ENCODE measurements around the gene F2. TPM values are rescaled to one million over a fixed set of nuclear protein-coding genes. Genes with fewer than 3 reads are reported as not detected.

Gene F2
- total RNA-seq, 1 experiment from 2014 or later, result 0.46 TPM

DNA sequence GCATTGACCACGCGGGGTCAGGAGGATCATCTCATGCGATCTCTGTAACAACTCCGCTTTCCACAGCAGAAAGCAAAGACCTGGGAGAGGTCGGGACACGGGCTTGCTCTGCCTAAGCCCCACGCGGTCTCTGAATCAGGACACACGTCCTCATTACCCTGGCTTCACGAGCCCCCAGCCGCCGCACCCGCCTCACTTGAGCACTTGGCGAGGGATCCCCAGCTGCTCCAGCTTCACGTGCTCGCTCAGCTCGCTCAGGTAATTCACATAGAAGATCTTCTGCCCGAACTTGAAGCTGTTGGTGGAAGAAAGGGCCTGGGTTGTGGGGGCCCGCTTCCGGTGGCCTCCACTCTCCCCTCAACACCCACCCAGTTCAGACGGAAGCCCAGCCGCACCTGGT lies 38.2 kb upstream of the F2 start:
- Histone ChIP-seq H3K27me3 (no peaks in the 10 kb centered on the region), H3K36me3 (peaks cover 11% of the 10 kb centered on the region), H3K4me3 (no peak overlapping the region), H3K9me3 (no peaks in the 10 kb centered on the region)
- DNase-seq, result no peak

DNA sequence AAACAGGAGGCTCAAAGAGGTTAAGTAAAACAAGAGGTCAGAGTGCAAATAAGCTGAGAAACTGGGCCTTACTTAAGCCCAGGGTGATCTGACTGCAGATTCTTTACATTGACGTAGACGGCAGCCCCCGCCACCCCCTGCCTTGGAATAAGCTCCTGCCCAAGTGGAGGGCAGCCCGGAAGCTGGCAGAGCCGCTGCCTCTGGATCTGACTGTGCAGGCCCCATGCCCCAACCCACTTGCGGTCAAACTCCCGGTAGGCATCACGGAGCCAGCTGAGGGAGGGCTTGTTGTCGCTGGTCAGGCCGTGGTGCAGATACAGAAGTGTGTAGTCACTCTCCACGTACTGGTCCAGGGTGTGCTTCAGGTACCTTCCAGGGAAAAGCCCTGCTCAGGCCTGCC lies 37.2 kb upstream of the F2 start:
- no peak overlapping the region for H3K4me3 ChIP-seq
- H3K27me3 ChIP-seq, result no peaks in the 10 kb centered on the region
- no peaks in the 10 kb centered on the region for H3K9me3 ChIP-seq
- peaks cover 13% of the 10 kb centered on the region for H3K36me3 ChIP-seq
- DNase-seq, result no peak

DNA sequence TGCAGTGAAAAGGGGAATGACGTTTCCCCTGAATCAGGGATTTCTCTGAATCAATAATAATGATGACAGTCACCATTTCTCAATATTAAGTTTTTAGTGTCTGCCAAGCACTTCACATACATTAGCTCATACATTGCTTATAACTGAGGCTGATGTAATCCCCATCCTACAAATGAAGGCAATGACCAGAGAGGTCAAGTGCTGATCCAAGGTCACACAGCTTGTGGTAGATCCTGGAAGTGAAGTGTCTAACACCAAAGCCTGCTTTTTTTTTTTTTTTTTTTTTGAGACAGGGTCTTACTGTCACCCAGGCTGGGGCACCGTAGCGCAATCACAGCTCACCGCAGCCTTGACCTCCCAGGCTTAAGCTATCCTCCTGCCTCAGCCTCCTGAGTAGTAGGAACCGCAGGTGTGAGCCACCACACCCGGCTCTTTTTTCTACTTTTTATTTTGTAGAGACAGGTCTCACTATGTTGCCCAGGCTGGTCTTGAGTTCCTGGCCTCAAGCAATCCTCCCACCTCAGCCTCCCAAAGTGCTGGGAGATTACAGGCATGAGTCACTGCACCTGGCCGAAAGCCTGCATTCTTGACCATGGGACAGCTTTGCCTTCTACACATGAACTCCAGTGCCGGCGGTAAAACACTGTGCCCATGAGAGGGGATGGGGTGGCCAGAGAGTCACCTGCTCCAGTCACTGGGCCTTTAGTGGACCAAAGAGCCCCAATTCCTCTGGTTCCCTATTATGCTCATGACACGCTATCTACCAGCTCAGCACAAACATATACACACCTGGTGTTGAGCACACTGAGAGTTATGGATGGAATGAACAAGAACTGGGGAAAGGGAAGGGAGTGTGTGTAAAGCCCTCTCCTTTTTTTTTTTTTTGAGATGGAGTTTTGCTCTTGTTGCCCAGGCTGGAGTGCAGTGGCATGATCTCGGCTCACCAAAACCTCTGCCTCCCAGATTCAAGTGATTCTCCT lies 36.0 kb upstream of the F2 start:
- peaks cover 21% of the 10 kb centered on the region for H3K36me3 ChIP-seq
- H3K9me3 ChIP-seq, result no peaks in the 10 kb centered on the region
- H3K27me3 ChIP-seq, result no peaks in the 10 kb centered on the region
- DNase-seq, result peak; percentile 55
- H3K4me3 ChIP-seq, result no peak overlapping the region

DNA sequence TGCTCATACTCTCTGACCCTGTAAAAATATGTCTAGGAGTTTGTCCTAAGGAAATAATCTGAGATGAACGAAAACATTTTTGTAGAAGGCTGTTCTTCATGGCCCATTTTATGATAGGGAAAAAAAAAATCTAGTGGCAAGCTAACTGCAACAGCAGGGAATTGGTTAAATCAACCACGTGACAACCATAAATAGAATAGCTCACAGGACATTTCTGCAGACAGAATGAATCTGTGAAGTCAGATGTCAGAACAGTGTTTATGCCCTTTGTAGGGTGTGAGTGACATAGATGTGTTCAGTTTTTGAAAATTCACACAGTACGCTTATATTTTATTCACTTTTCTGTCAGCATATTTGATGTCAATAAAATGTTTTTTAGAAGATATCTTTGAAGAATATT lies 34.6 kb upstream of the F2 start:
- Histone ChIP-seq H3K4me3 (no peak overlapping the region), H3K27me3 (no peaks in the 10 kb centered on the region), H3K36me3 (peaks cover 20% of the 10 kb centered on the region), H3K9me3 (no peaks in the 10 kb centered on the region)
- no peak for DNase-seq

DNA sequence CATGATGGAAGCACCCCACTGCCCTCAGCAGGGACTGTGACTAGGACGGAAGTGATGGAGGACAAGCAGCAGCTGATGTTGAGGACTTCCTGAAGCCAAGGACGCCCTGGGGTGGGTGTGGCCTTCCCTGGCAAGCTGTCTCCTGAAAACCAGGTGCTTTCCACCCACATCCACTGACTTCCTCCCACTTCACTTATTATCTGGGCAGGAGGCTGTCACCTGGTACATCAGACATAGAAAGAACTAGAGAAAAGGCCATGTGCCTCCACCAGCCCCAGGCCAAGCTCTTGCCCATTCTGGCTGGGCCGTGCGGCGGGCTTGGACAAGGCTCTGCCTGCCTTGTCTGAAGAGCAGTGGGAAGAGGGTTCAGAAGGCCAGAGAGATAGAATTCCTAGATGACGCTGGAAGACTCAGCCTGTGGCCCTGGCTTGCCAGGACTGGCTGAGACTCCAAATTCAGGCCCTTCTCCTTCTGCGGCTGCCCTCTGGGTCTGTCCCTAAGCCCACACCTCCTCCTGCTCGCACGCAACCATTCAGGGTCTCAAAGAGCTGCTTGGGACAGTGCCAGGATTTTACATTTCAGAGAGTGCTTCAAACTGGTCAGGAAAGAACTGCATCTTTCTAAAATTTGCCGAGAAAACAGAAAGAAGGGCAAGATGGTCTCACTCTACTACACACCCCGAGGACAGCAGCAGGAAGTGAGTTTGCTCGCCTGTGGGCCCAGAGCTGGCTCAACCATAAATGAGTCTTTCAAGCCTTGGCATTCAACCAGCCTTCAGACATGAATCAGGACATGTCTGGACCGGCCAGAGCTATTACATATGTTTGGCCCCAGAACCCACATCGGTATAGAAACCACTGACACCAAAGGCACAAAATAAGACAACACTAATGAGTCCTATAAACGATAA lies 31.9 kb upstream of the F2 start:
- Histone ChIP-seq H3K9me3 (no peaks in the 10 kb centered on the region), H3K36me3 (peaks cover 18% of the 10 kb centered on the region), H3K4me3 (no peak overlapping the region), H3K27me3 (no peaks in the 10 kb centered on the region)
- peak; percentile 85 for DNase-seq

DNA sequence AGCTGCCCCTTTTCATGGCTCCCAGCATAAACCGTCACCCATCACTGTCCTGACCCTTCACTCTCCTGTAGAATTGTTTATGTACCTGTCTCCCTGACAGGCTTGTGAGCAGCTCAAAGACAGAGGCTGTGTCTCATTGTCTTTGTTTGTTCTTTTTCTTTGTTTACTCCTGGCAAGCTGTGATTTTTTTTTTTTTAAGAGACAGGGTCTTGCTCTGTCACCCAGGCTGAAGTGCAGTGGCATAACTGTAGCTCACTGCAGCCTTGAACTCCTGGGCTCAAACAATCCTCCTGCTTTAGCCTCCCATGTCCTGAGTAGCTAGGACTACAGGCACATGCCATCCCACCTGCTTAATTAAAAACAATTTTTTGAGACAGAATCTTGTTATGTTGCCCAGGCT lies 28.3 kb upstream of the F2 start:
- Histone ChIP-seq H3K4me3 (no peak overlapping the region), H3K9me3 (no peaks in the 10 kb centered on the region), H3K27me3 (no peaks in the 10 kb centered on the region), H3K36me3 (peaks cover 26% of the 10 kb centered on the region)
- DNase-seq, result no peak

DNA sequence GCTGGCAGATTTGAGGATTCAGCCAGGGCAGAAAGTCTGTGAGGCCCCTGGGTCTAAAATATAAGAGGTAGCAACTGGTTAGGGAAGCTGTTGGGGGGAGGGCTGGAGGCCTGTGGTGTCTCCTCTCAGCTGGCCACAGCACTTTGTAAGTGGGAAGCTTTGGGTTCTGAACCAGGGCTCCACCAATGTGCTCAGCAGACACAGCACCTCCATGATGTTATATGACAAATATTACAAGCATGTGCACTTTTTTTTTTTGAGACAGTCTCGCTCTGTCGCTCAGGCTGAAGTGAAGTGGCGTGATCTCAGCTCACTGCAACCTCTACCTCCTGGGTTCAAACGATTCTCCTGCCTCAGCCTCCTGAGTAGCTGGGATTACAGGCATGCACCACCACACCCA lies 26.6 kb upstream of the F2 start:
- H3K27me3 ChIP-seq, result no peaks in the 10 kb centered on the region
- H3K9me3 ChIP-seq, result no peaks in the 10 kb centered on the region
- peaks cover 26% of the 10 kb centered on the region for H3K36me3 ChIP-seq
- no peak overlapping the region for H3K4me3 ChIP-seq
- no peak for DNase-seq

DNA sequence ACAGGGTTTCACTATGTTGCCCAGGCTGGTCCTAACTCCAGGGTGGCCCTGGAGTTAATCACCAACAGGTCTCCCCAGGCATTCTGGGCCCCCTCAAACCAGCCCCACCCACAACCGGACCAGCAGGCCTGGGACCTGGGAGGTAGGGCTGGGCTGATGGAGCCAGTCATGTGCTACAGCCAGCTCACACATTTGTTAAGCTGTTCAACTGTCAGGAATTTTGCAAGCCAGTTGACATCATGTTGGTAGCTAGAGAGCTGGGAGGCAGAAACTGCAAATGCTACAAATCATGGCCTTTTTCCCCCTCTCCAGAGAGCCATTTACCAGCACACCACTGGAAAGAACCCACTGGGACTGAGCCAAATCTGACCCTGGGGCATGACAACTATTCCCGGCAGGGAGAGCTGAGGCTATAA lies 25.4 kb upstream of the F2 start:
- H3K9me3 ChIP-seq, result no peaks in the 10 kb centered on the region
- no peaks in the 10 kb centered on the region for H3K27me3 ChIP-seq
- H3K4me3 ChIP-seq, result no peak overlapping the region
- DNase-seq, result no peak
- H3K36me3 ChIP-seq, result peaks cover 18% of the 10 kb centered on the region

DNA sequence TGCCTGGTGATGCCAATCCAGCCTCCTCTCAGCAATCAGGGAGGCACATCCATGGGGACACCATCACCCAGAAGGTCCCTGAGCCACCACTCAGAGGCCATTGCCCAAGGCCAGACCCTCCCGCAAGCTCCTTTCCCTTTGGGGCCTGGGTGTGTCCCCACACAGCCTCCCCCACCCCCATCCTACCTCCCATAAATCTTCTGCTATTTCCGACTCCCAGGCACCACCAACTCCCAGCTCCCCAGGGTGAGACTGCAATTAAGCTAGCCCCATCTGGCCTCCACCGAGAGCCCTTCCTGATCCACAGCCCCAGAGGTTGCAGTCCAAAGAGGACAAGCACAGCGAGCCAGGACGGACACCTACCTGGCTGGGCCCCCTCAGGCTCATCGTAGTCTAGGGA lies 24.9 kb upstream of the F2 start:
- peaks cover 18% of the 10 kb centered on the region for H3K36me3 ChIP-seq
- H3K9me3 ChIP-seq, result no peaks in the 10 kb centered on the region
- no peaks in the 10 kb centered on the region for H3K27me3 ChIP-seq

DNA sequence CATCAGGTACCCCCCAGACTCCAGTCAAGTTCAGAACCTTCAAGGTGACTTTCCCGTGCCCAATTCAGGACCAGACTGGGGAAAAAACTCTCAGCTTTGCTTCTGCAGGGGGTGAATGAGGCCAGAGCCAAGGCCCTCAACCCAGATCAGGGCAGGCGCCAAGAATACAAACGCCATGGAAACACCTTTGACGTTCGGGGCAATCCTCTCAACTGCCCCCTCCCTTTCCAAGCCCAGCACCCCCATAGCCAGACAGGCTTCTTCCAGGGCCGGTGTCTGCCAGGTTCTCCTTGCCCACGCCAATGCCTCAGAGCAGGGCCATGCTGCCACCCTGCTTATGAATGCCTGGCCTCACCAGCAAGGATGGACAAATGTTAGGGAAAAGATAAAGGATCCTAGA lies 24.4 kb upstream of the F2 start:
- Histone ChIP-seq H3K4me3 (no peak overlapping the region), H3K9me3 (no peaks in the 10 kb centered on the region), H3K27me3 (no peaks in the 10 kb centered on the region), H3K36me3 (peaks cover 21% of the 10 kb centered on the region)
- no peak for DNase-seq

More for the DNA sequence above, 24.9 kb upstream of the F2 start:
- DNase-seq, result no peak
- H3K4me3 ChIP-seq, result no peak overlapping the region

DNA sequence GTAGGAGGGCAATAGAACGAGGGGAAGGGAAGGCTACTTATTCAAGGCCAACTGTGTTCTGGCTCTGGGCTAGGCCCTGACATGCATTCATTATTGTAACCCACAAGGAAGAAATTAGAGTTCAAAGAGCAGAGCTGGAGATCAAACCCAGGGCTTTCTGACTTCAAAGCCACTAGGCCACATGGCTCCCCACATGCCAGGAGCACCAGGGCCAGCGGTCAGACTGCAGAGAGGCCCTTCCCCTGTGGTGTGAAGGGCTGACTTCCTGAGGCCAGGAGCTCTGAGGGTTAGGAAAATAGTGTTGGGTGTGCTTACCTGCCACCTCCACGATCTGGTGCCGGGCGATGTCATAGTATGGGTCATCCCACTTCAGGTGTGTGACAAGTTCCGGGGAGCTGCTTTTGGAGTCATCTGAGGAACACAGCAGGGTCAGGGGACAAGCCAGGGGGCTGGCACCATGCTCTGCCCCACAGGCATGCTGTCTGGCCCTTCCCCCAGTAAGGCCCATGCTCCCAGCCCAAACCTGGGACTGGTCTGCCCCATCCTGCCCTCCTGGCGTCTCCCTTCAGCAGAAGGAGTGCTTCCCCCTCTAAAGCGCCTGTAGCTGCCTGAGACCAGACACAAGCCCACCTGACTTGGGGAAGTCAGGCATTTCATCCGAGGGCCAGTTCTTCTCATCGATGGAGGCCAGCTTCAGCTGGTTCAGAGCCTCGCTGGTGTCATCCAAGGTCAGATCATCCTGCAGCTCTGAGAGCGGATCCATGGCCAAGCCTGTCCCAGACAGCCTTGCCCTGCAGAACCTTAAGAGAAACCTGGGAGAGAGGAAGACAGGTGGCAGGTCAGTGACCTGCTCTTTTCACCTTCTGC lies 23.4 kb upstream of the F2 start:
- no peaks in the 10 kb centered on the region; the same call in 1 of the 2 replicates for H3K9me3 ChIP-seq
- no peak for DNase-seq
- H3K4me3 ChIP-seq, result no peak overlapping the region
- H3K36me3 ChIP-seq, result peaks cover 21% of the 10 kb centered on the region
- H3K27me3 ChIP-seq, result no peaks in the 10 kb centered on the region

DNA sequence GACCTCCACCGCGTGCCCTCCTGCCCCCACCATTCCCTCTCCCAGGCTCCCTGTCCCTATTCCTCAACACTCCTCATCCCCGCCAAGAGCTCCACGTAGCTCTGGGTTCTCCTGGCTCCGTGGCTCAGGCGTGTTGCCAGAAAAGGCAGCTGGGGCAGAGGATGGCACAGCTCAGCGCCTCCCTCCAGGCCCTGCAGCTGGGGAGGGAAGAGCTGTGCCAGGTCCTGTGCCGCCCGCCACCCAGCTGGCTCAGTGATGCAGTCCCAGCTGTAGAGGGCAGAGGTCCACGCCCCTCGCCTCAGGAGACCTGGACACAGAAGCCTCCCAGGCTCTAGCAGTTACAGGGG lies 22.8 kb upstream of the F2 start:
- peaks cover 21% of the 10 kb centered on the region for H3K36me3 ChIP-seq
- H3K27me3 ChIP-seq, result no peaks in the 10 kb centered on the region
- no peaks in the 10 kb centered on the region; the same call in 1 of the 2 replicates for H3K9me3 ChIP-seq
- H3K4me3 ChIP-seq, result no peak overlapping the region
- DNase-seq, result peak; percentile 78

DNA sequence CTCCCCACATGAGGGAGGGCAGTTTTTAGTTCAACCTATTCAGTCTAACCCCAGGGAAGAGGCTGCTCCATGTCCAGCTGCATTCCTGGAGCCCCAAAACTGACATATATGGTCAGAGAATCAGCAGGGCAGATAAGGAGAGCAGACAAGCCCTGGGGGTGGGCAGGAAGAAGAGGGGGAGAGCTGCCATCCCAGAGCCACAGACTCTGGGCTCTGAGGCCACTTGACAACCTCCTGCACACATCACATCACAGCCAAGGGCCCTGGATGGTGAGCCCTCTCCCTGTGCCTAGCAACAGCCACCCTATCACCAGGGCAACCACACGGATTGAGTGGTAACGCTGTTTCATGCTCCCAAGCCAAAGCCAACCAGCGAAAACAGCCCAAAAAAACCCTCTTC lies 21.7 kb upstream of the F2 start:
- no peaks in the 10 kb centered on the region for H3K27me3 ChIP-seq
- no peak for DNase-seq
- H3K9me3 ChIP-seq, result no peaks in the 10 kb centered on the region; the same call in 1 of the 2 replicates
- peaks cover 26% of the 10 kb centered on the region for H3K36me3 ChIP-seq
- H3K4me3 ChIP-seq, result no peak overlapping the region

DNA sequence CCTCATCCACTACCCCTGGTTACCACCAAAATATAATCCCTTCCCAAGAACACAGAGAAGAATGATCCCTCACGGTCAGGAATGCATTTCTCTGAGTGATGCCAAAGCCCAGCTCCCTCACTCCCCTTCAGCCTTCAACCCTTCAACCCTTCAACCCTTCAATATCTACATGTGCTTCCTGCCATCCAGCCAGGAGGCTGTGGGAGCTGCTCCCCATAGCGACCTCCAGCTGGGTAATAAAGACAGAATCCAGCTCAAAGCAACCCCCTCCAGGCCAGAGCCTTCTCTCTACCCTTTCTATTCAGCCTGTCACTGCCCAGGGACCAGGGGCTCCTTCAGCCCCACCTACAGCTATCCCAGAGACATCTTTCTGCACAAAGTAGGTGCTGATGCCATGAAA lies 21.3 kb upstream of the F2 start:
- Histone ChIP-seq H3K4me3 (no peak overlapping the region), H3K27me3 (no peaks in the 10 kb centered on the region), H3K36me3 (peaks cover 30% of the 10 kb centered on the region), H3K9me3 (no peaks in the 10 kb centered on the region; the same call in 1 of the 2 replicates)
- no peak for DNase-seq

DNA sequence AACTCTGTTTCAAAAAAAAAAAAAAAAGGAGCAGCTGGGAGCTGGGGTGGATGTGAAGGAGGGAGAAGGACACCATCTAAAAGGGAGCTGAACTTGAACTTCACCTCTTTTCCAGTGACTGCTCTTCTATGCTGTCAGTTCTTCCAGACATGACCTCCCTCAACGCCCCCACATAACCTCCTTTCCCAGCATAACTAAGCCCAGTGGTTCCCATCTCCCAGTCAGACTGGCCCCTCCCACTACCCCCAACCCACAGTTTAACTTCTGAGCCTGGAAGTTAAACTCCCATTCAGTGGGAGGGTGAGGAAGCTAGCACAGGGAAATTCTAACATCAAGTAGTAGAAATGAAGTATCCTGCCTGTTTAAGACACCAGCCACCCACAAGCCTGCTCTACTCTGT lies 20.4 kb upstream of the F2 start:
- Histone ChIP-seq H3K9me3 (no peaks in the 10 kb centered on the region; the same call in 1 of the 2 replicates), H3K27me3 (no peaks in the 10 kb centered on the region), H3K4me3 (no peak overlapping the region), H3K36me3 (peaks cover 38% of the 10 kb centered on the region)
- DNase-seq, result no peak

DNA sequence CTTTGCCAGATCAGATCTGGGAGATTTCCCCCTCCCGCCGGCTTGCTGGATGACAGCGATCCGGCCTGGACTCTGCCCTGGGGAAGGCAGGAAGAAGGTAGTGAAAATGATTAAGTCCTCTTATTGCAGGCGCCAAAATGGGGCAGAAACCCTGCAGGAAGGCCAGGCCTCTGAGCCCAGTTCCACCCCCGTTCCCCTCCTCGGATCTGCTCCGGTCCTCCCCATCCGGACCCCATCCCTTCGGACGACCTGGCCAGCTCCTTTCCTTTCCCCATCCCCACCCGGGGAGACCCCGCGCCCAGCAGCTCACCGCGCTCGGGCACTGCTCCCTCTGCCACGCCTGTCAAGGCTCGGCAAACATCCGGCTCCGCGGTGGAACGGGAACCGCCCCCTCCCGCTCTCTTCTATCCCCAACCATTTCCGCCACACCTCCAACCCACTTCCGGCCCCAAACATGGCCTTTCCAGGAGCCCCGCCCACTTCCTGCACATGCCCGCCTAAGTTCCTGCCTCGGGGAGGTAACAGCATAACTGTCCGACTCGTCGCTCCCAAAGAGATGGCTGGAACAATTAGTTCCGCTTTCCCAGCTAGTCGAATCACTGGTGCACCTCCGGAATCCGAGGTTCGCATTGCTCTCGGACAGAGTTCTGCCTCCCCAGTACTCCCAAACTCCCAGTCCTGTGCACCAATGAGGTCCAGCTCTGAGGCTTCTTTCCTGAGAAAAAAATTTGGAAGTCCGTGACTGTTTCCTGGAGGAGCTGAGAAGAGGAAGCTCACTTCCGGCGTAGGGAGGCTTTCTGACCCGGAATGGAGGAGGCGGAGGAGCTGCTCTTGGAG lies 18.6 kb upstream of the F2 start, which contains the start of the genes ARHGAP1 and ZNF408:
TSS of gene ARHGAP1 (minus strand) at position 379 of the 837 bp plus-strand sequence. CDS start 4,512 bp downstream, outside the sequence.
TSS of gene ZNF408 (plus strand) at position 791 of the 837 bp plus-strand sequence. CDS start at position 808, 17 bp downstream.
- H3K27me3 ChIP-seq, result no peaks in the 10 kb centered on the region
- peaks cover 43% of the 10 kb centered on the region for H3K36me3 ChIP-seq
- DNase-seq, result peak; percentile 98
- no peaks in the 10 kb centered on the region; the same call in 1 of the 2 replicates for H3K9me3 ChIP-seq
- peak within 1 kb of the TSS; percentile 83 for H3K4me3 ChIP-seq
